HTERT RPE-1 (cell line): ENCODE results near the gene TLR6.
"Not testable (repeated sequence)": the region's sequence is repeated elsewhere in the genome, so short reads cannot be mapped to it uniquely, and the experiment has no call there.

ENCODE experiments used
- in situ Hi-C: fragments of 300-500 bp; cut with MboI; formaldehyde crosslinking; loops from 4 replicates; pipeline ENCODE4 v1.14.3; 2020; ENCODE audit warnings: low sequenced_read_pairs

Gene TLR6

GRCh38 chr4:38823766-38824165 is 32.9 kb downstream of the TLR6 start:
- in situ Hi-C loops, result no loop called here

- in situ Hi-C loops, result no loop called here
Observed at GRCh38 chr4:38822748-38823303, 33.8 kb downstream of the TLR6 start.

- in situ Hi-C loops, result no loop called here
Observed at GRCh38 chr4:38821739-38822138, 34.9 kb downstream of the TLR6 start.

- in situ Hi-C loops, result no loop called here
Observed at GRCh38 chr4:38820329-38821061, 36.1 kb downstream of the TLR6 start.

GRCh38 chr4:38819569-38819968 is 37.0 kb downstream of the TLR6 start:
- in situ Hi-C loops, result no loop called here

GRCh38 chr4:38818441-38818976 is 38.1 kb downstream of the TLR6 start:
- in situ Hi-C loops, result no loop called here

GRCh38 chr4:38815885-38816782 is 40.5 kb downstream of the TLR6 start:
- in situ Hi-C loops, result no loop called here

GRCh38 chr4:38814386-38814785 is 42.2 kb downstream of the TLR6 start:
- in situ Hi-C loops, result no loop called here

GRCh38 chr4:38811297-38811696 is 45.3 kb downstream of the TLR6 start:
- in situ Hi-C loops, result no loop called here

GRCh38 chr4:38807462-38807861 is 49.2 kb downstream of the TLR6 start:
- in situ Hi-C loops, result not testable (repeated sequence)

GRCh38 chr4:38806251-38806650 is 50.4 kb downstream of the TLR6 start:
- in situ Hi-C loops, result not testable (repeated sequence)

- in situ Hi-C loops, result no loop called here
Observed at GRCh38 chr4:38805530-38806145, 51.0 kb downstream of the TLR6 start.

- in situ Hi-C loops, result no loop called here
Observed at GRCh38 chr4:38804654-38805295, 51.8 kb downstream of the TLR6 start, which contains the start of gene TLR1. Gene TLR1 (minus strand): TSS chr4:38804791. CDS start chr4:38798831, 5,960 bp downstream.

GRCh38 chr4:38803833-38804653 is 52.6 kb downstream of the TLR6 start:
- in situ Hi-C loops, result no loop called here

- in situ Hi-C loops, result no loop called here
Observed at GRCh38 chr4:38802561-38803355, 53.9 kb downstream of the TLR6 start.

GRCh38 chr4:38800961-38801450 is 55.6 kb downstream of the TLR6 start:
- in situ Hi-C loops, result no loop called here

- in situ Hi-C loops, result no loop called here
Observed at GRCh38 chr4:38800366-38800765, 56.3 kb downstream of the TLR6 start.

- in situ Hi-C loops, result no loop called here
Observed at GRCh38 chr4:38795087-38795486, 61.5 kb downstream of the TLR6 start.

GRCh38 chr4:38794051-38794450 is 62.6 kb downstream of the TLR6 start:
- in situ Hi-C loops, result no loop called here
